SK-N-SH (cell line): ENCODE data around the gene SSTR3. TPM values are rescaled to one million over a fixed set of nuclear protein-coding genes. Genes with fewer than 3 reads are reported as not detected.

Experiments
- CTCF ChIA-PET: fragments of 300-600, 350-600 bp; formaldehyde crosslinking; extraction: SDS; loops from one replicate; lab custom pipeline; 2021; lab: Yijun Ruan, JAX
- POLR2A ChIA-PET: fragments of 350-600 bp; sonication (Branson Sonifier 250); formaldehyde crosslinking; extraction: SDS; loops from one replicate; lab custom pipeline; 2020; ENCODE audit warnings: antibody characterized with exemption, inconsistent platforms; lab: Yijun Ruan, JAX
- DNase-seq: peaks from one replicate; pipeline ENCODE4 v3.0.0; 2012
- H2AFZ ChIP-seq: fragments of 200-600 bp; sonication (generic); 2 replicates; pipeline ENCODE4 v1.8.1; 2016; ENCODE audit warnings: antibody characterized with exemption, mild to moderate bottlenecking, low read depth
- H3F3A ChIP-seq: fragments of 200-600 bp; sonication (generic); replicated peaks from 2 replicates; pipeline ENCODE3; 2016; ENCODE audit warnings: antibody characterized with exemption, mild to moderate bottlenecking; ENCODE audit not compliant: insufficient read depth
- H3K27ac ChIP-seq, 2 experiments: fragments of 200-500 bp in 1 of 2; fragments of 200-600 bp in 1 of 2; sonication (Bioruptor generic) in 1 of 2; sonication (generic), shearing (Covaris generic) in 1 of 2; 2 replicates each; pipeline versions ENCODE4 v1.5.1 to v1.6.1; 2014 to 2016; ENCODE audit warnings: low read depth in 2 of 2, inconsistent platforms in 1 of 2, low read length in 1 of 2, mild to moderate bottlenecking in 1 of 2, mixed read lengths in 1 of 2
- H3K27me3 ChIP-seq: fragments of 200-600 bp; sonication (generic), shearing (Covaris generic); 2 replicates; pipeline ENCODE4 v1.6.1; 2016; ENCODE audit warnings: mixed run types; ENCODE audit not compliant: insufficient read depth
- H3K36me3 ChIP-seq, 2 experiments: fragments of 200-500 bp in 1 of 2; fragments of 200-600 bp in 1 of 2; sonication (Bioruptor generic) in 1 of 2; sonication (generic) in 1 of 2; replicated peaks in 1 of 2; 2 replicates each; pipeline versions ENCODE3 to v1.5.1; 2014 to 2016; ENCODE audit warnings: low read length in 1 of 2, mild to moderate bottlenecking in 1 of 2; ENCODE audit not compliant: insufficient read depth in 2 of 2, control insufficient read depth in 1 of 2
- H3K4me1 ChIP-seq, 2 experiments: fragments of 200-500 bp in 1 of 2; fragments of 200-600 bp in 1 of 2; sonication (Bioruptor generic) in 1 of 2; sonication (generic), shearing (Covaris generic) in 1 of 2; 2 replicates each; pipeline versions ENCODE4 v1.5.1 to v1.6.1; 2014 to 2016; ENCODE audit warnings: low read depth in 1 of 2, low read length in 1 of 2, mixed run types in 1 of 2; ENCODE audit not compliant: insufficient read depth in 2 of 2, control insufficient read depth in 1 of 2
- H3K4me2 ChIP-seq: fragments of 200-600 bp; sonication (generic), shearing (Covaris generic); 2 replicates; pipeline ENCODE4 v1.6.1; 2017; ENCODE audit warnings: mixed run types
- H3K4me3 ChIP-seq, 2 experiments: fragments of 200-500 bp in 1 of 2; fragments of 200-600 bp in 1 of 2; sonication (Bioruptor generic) in 1 of 2; sonication (generic), shearing (Covaris generic) in 1 of 2; 2 replicates each; pipeline versions ENCODE4 v1.5.1 to v1.8.1; 2014 to 2016; ENCODE audit warnings: low read depth in 2 of 2, inconsistent platforms in 1 of 2, low read length in 1 of 2, mild to moderate bottlenecking in 1 of 2, mixed read lengths in 1 of 2, moderate library complexity in 1 of 2
- H3K79me2 ChIP-seq: fragments of 200-600 bp; sonication (generic); 2 replicates; pipeline ENCODE4 v1.8.1; 2017; ENCODE audit warnings: mild to moderate bottlenecking; ENCODE audit not compliant: insufficient read depth
- H3K9ac ChIP-seq: fragments of 200-600 bp; sonication (generic); 2 replicates; pipeline ENCODE4 v1.6.1; 2017; ENCODE audit warnings: mixed run types
- H3K9me2 ChIP-seq: fragments of 200-600 bp; sonication (generic); 2 replicates; pipeline ENCODE4 v1.6.1; 2017; ENCODE audit warnings: mixed run types
- H3K9me3 ChIP-seq: fragments of 200-600 bp; sonication (generic); 2 replicates; pipeline ENCODE4 v1.6.1; 2017; ENCODE audit warnings: mixed run types, mild to moderate bottlenecking, moderate library complexity
- H4K20me1 ChIP-seq: fragments of 200-600 bp; sonication (generic); 2 replicates; pipeline ENCODE4 v1.6.1; 2017; ENCODE audit warnings: mild to moderate bottlenecking, mixed run types; ENCODE audit not compliant: insufficient read depth
- CHD2 ChIP-seq: fragments of 150-350 bp; IDR thresholded peaks from 2 replicates; pipeline ENCODE4 v1.6.1; 2018; ENCODE audit warnings: low read length; ENCODE audit not compliant: partially characterized antibody
- FOSL2 ChIP-seq: IDR thresholded peaks from 2 replicates; pipeline ENCODE4 v1.4.0; 2012; ENCODE audit warnings: low read depth, mild to moderate bottlenecking, moderate library complexity, borderline replicate concordance
- FOXJ3 ChIP-seq: sonication (generic); formaldehyde crosslinking; IDR thresholded peaks from 2 replicates; pipeline ENCODE4 v1.5.1; 2020; ENCODE audit warnings: mild to moderate bottlenecking, missing genetic modification reagents
- FOXM1 ChIP-seq: IDR thresholded peaks from 2 replicates; pipeline ENCODE4 v1.4.0; 2012; ENCODE audit warnings: low read depth, mild to moderate bottlenecking
- GABPA ChIP-seq: IDR thresholded peaks from 2 replicates; pipeline ENCODE4 v1.4.0; 2012; ENCODE audit warnings: low read depth, mild to moderate bottlenecking
- JUND ChIP-seq: IDR thresholded peaks from 2 replicates; pipeline ENCODE4 v1.4.0; 2012
- NFIC ChIP-seq: IDR thresholded peaks from 2 replicates; pipeline ENCODE4 v1.4.0; 2012; ENCODE audit warnings: borderline replicate concordance
- NRF1 ChIP-seq: IDR thresholded peaks from 2 replicates; pipeline ENCODE4 v1.6.1; 2012; ENCODE audit warnings: low read depth, mild to moderate bottlenecking, low read length
- POLR2AphosphoS5 ChIP-seq: IDR thresholded peaks from 2 replicates; pipeline ENCODE4 v1.6.1; 2012; ENCODE audit warnings: low read depth, low read length
- RAD21 ChIP-seq: IDR thresholded peaks from 2 replicates; pipeline ENCODE4 v1.6.1; 2012; ENCODE audit warnings: mild to moderate bottlenecking, low read length
- RCOR1 ChIP-seq: fragments of 150-350 bp; IDR thresholded peaks from 2 replicates; pipeline ENCODE4 v1.6.1; 2017; ENCODE audit warnings: antibody characterized with exemption, low read length
- REST ChIP-seq: IDR thresholded peaks from 2 replicates; pipeline ENCODE4 v1.6.1; 2012; ENCODE audit warnings: mild to moderate bottlenecking, low read depth, low read length, moderate library complexity
- RFX5 ChIP-seq: IDR thresholded peaks from 2 replicates; pipeline ENCODE4 v1.6.1; 2012; ENCODE audit warnings: mild to moderate bottlenecking, improper control_type of control experiment, low read length
- RXRA ChIP-seq: IDR thresholded peaks from 2 replicates; pipeline ENCODE4 v1.4.0; 2012; ENCODE audit warnings: low read depth, mild to moderate bottlenecking, borderline replicate concordance
- TEAD4 ChIP-seq: IDR thresholded peaks from 2 replicates; pipeline ENCODE4 v1.4.0; 2012; ENCODE audit warnings: mild to moderate bottlenecking, borderline replicate concordance; ENCODE audit not compliant: insufficient read depth
- WGBS: methylation state at CpG from one replicate; pipeline ENCODE4 v1.1.6; 2017; ENCODE audit warnings: low lambda C conversion rate; 5-methylcytosine and 5-hydroxymethylcytosine counted together
- polyA plus RNA-seq, 3 experiments: library from polyadenylated mRNA; depleted of rRNA; stranded (reverse); fragments of >200 nt; gene quantifications; 2 replicates each; pipeline ENCODE4 v1.2.3, GENCODE V29; 2012
- TF ChIP-seq, protein P1 (sequence below): fragments of 150-350 bp; IDR thresholded peaks from 2 replicates; pipeline ENCODE4 v1.6.1; 2017; ENCODE audit warnings: antibody characterized with exemption, low read length, low read depth, borderline replicate concordance
- TF ChIP-seq, protein P2 (sequence below): IDR thresholded peaks from 2 replicates; pipeline ENCODE4 v1.4.0; 2012; ENCODE audit warnings: low read depth
- TF ChIP-seq, protein P3 (sequence below): IDR thresholded peaks from 2 replicates; pipeline ENCODE4; 2012

Gene SSTR3
- polyA plus RNA-seq, 1 of the 3 experiments (the other 2 are of a cell fraction), result not detected

GRCh38 chr22:37213218-37213855, 1.1 kb upstream of the SSTR3 start:
- Histone ChIP-seq H2AFZ (no peak overlapping the region), H3K4me3 (no peak overlapping the region), H3K27me3 (no peaks in the 10 kb centered on the region; the same call in 1 of the 2 replicates), H3K27ac (no peak overlapping the region), H3K36me3 (no peaks in the 10 kb centered on the region), H3K9ac (no peak overlapping the region), H3F3A (no peaks in the 10 kb centered on the region), H3K4me2 (no peak overlapping the region), H3K9me3 (no peaks in the 10 kb centered on the region), H3K4me1 (peaks cover 0 to 10% of the 10 kb centered on the region in 2 experiments; a peak in 1 of 4 replicates), H4K20me1 (no peaks in the 10 kb centered on the region), H3K79me2 (no peaks in the 10 kb centered on the region), H3K9me2 (no peaks in the 10 kb centered on the region)
- 84% methylated on average over 14 of the region's 18 CpGs for WGBS
- no peak for DNase-seq
- ChIA-PET CTCF (interaction anchor here (0.8 to 1.5 kb wide), 5 partner anchors 14 to 259 kb away, joined by 3 to 8 read pairs (median 4); no protein-coding TSS in a partner anchor), POLR2A (no interaction called here)
- TF ChIP-seq FOXM1, result no peak
- TF ChIP-seq FOSL2, result no peak
- TF ChIP-seq REST, result no peak
- no peak for TF ChIP-seq NRF1
- no peak for TF ChIP-seq CHD2

GRCh38 chr22:37211866-37212173, 457 bp downstream of the SSTR3 start:
- TF ChIP-seq GABPA, result no peak
- TF ChIP-seq, protein P1, sequence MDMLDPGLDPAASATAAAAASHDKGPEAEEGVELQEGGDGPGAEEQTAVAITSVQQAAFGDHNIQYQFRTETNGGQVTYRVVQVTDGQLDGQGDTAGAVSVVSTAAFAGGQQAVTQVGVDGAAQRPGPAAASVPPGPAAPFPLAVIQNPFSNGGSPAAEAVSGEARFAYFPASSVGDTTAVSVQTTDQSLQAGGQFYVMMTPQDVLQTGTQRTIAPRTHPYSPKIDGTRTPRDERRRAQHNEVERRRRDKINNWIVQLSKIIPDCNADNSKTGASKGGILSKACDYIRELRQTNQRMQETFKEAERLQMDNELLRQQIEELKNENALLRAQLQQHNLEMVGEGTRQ, result no peak
- no peak for TF ChIP-seq RCOR1
- TF ChIP-seq, protein P2, sequence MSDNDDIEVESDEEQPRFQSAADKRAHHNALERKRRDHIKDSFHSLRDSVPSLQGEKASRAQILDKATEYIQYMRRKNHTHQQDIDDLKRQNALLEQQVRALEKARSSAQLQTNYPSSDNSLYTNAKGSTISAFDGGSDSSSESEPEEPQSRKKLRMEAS, result no peak
- no peak for TF ChIP-seq NFIC
- TF ChIP-seq RFX5, result no peak
- no peak for TF ChIP-seq REST
- TF ChIP-seq FOXJ3 (CRISPR knock-in tag), result no peak
- no peak for TF ChIP-seq POLR2AphosphoS5
- TF ChIP-seq, protein P3, sequence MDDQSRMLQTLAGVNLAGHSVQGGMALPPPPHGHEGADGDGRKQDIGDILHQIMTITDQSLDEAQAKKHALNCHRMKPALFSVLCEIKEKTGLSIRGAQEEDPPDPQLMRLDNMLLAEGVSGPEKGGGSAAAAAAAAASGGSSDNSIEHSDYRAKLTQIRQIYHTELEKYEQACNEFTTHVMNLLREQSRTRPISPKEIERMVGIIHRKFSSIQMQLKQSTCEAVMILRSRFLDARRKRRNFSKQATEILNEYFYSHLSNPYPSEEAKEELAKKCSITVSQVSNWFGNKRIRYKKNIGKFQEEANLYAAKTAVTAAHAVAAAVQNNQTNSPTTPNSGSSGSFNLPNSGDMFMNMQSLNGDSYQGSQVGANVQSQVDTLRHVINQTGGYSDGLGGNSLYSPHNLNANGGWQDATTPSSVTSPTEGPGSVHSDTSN, result no peak
- no peak for TF ChIP-seq RXRA
- no peak for TF ChIP-seq TEAD4
- TF ChIP-seq RAD21, result no peak
- no peak for TF ChIP-seq JUND
- TF ChIP-seq FOSL2, result no peak
- H3K4me3 ChIP-seq, result no peak overlapping the region
- no peaks in the 10 kb centered on the region for H4K20me1 ChIP-seq
- 96% methylated on average over 6 of the region's 6 CpGs for WGBS
- H3K36me3 ChIP-seq, result no peaks in the 10 kb centered on the region
- no peak overlapping the region for H3K9ac ChIP-seq
- no peaks in the 10 kb centered on the region for H3F3A ChIP-seq
- H2AFZ ChIP-seq, result no peak overlapping the region
- no peaks in the 10 kb centered on the region for H3K9me3 ChIP-seq
- H3K79me2 ChIP-seq, result no peaks in the 10 kb centered on the region
- no peak overlapping the region for H3K4me2 ChIP-seq
- H3K4me1 ChIP-seq, result peaks cover 0 to 10% of the 10 kb centered on the region in 2 experiments; a peak in 1 of 4 replicates
- no peaks in the 10 kb centered on the region; the same call in 1 of the 2 replicates for H3K27me3 ChIP-seq
- peak; percentile 51 for DNase-seq
- no peaks in the 10 kb centered on the region for H3K9me2 ChIP-seq
- no peak overlapping the region for H3K27ac ChIP-seq
- ChIA-PET CTCF (interaction anchor here (1.0 to 4.7 kb wide), 5 partner anchors 12 to 130 kb away, joined by 3 to 54 read pairs (median 8); no protein-coding TSS in a partner anchor), POLR2A (no interaction called here)
